ENCODE data around the gene KCTD8. TPM values are rescaled to one million over a fixed set of nuclear protein-coding genes. Genes with fewer than 3 reads are reported as not detected.

Gene KCTD8
- 1 to 10 TPM in 1 of 9 donors, under 1 TPM in 2, not detected in 6; 0.15 to 2.9 (median 0.17) TPM for total RNA-seq
- not detected for polyA plus RNA-seq
- long read RNA-seq, donor 1, result 0 reads
- long read RNA-seq, donor 2, result 0 reads
- long read RNA-seq, donor 3, result 0 reads

DNA sequence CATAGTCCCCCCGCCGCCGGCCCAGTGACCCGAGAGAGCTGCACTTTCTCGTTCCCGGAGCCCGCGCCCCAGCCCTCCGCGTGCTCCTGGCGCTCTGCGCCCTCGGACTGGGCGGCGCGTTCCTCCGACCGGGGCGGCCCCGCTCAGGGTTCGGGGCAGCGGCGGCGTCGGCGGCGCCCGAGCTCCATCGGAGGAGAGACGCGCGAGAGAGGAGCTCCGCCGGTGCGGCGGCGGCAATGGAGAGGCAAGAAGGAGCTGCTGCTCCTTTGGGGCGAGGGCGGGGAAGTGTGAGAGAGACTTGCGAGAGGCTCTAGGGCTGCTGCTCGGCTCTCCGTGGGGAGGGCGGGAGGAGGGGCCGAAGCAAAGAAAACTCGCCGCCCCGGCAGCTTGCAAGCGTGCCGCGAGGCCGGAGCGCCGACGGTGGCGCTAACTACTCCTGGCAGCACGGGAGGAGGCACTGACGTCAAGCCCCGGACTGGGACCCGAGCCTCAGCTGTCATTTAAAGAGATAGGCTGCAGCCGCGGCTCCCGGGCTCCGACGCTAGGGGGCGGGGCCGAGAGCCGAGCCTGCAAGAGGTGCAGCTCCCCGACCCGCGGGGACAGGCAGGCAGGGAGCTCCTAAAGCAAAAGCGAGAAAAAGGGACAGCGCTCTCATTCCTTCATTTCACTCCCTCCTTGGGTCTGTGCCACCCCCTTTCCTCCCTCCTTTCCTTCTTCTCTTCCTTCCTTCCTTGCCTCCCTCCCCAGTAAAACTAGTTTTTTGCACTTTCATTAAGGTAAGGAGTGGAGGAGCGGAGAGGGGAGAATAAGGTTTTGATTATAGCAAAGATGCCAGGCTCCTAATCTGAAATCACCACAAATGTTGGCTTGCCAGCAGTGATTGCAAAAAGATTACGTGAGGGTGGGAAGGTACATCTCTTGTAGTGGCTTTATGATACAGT, at the start of gene KCTD8:
Gene KCTD8, minus strand, starts transcription at position 289 of the 941 bp plus-strand sequence.
- H3K36me3 ChIP-seq, result no peaks in the 10 kb centered on the region
- H3K4me1 ChIP-seq, result peaks cover 0 to 32% (median 6%) of the 10 kb centered on the region in 12 donors
- H3K27ac ChIP-seq, result peak within 1 kb of the TSS in 8 of 12 donors; percentile 14 to 86 (median 49)
- H3K9me3 ChIP-seq, result no peaks in the 10 kb centered on the region
- ATAC-seq, result peak; percentile 74 to 95 (median 95)
- intact Hi-C loops (cut with DNase I), result no loop called here
- no peak for TF ChIP-seq POLR2A (IDR thresholded peaks at IDR 0.05)
- TF ChIP-seq, protein P1, sequence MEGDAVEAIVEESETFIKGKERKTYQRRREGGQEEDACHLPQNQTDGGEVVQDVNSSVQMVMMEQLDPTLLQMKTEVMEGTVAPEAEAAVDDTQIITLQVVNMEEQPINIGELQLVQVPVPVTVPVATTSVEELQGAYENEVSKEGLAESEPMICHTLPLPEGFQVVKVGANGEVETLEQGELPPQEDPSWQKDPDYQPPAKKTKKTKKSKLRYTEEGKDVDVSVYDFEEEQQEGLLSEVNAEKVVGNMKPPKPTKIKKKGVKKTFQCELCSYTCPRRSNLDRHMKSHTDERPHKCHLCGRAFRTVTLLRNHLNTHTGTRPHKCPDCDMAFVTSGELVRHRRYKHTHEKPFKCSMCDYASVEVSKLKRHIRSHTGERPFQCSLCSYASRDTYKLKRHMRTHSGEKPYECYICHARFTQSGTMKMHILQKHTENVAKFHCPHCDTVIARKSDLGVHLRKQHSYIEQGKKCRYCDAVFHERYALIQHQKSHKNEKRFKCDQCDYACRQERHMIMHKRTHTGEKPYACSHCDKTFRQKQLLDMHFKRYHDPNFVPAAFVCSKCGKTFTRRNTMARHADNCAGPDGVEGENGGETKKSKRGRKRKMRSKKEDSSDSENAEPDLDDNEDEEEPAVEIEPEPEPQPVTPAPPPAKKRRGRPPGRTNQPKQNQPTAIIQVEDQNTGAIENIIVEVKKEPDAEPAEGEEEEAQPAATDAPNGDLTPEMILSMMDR (IDR thresholded peaks at IDR 0.05), result peak; percentile 39 to 79 (median 62)
- WGBS, 4 donors, result 0 to 2% (median 1%) methylated on average over 33 to 74 of the region's 74 CpGs
- H3K27me3 ChIP-seq, result peaks cover 13 to 78% (median 40%) of the 10 kb centered on the region in 9 donors
- peak within 1 kb of the TSS; percentile 22 to 61 (median 50) for H3K4me3 ChIP-seq
- DNase-seq, result peak; percentile 71 to 90 (median 85)

DNA sequence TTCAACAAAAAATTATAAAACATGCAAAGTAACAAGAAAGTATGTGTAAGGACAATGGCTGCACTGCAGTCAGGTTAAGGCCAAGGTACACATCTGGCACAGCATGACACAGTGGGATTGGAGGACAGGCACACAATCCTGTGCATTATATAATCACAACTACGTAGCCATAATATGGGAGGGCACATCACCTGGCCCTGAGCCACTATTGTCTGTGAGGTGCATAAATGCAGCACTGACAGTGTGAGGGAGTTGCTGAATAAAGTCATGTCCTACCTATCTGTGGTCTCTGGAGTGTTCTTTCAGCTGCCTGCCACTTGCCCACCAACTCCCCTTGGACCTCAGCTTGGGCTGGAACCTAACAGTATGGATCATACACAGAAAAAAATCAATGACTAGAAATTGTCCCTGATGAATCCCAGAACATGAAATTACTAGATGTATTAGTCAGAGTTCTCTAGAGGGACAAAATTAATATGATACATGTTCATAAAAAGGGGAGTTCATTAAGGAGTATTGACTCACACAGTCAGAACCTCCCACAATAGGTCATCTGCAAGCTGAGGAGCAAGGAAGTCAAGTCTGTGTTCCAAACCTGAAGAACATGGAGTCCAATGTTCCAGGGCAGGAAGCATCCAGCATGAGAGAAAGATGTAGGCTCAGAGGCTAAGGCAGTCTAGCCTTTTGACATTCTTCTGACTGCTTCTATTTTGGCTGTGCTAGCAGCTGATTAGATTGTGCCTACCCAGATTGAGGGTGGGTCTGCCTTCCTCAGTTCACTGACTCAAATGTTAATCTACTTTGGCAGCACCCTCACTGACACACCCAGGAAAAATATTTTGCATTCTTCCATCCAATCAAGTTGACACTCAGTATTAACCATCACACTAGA, 46.4 kb upstream of the KCTD8 start:
- H3K9me3 ChIP-seq, result no peaks in the 10 kb centered on the region
- ATAC-seq (peak in 1 of 4 donors; percentile 13), DNase-seq (no peak)
- no peaks in the 10 kb centered on the region for H3K36me3 ChIP-seq
- intact Hi-C loops (cut with DNase I), result no loop called here
- TF ChIP-seq, protein P1 (IDR thresholded peaks at IDR 0.05), result no peak
- no peak for TF ChIP-seq POLR2A (IDR thresholded peaks at IDR 0.05)
- no peak overlapping the region for H3K4me3 ChIP-seq
- H3K27me3 ChIP-seq, result no peaks in the 10 kb centered on the region
- 0% methylated on average over 1 of the region's 1 CpG for WGBS, 4 donors
- H3K27ac ChIP-seq, result no peak overlapping the region
- H3K4me1 ChIP-seq, result no peaks in the 10 kb centered on the region

DNA sequence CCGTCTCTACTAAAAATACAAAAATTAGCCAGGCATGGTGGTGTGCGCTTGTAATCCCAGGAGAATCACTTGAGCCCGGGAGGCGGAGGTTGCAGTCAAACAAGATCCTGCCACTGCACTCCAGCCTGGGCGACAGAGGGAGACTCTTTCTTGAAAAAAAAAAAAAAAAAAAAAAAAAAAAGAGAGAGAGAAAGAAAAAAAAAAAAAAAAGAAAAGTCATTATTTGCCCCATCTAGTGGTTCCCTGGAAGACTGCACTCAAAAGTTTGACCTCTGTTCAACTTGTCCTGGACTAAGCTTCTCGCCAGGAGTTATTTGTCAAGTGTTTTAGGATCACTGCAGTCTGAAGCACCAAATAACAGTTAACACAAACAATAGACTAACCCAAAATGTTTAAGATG, 45.3 kb upstream of the KCTD8 start:
- 11 to 39% (median 33%) methylated on average over 5 to 6 of the region's 6 CpGs for WGBS, 4 donors
- Histone ChIP-seq H3K4me3 (no peak overlapping the region), H3K4me1 (no peaks in the 10 kb centered on the region), H3K36me3 (no peaks in the 10 kb centered on the region), H3K9me3 (no peaks in the 10 kb centered on the region), H3K27ac (no peak overlapping the region), H3K27me3 (no peaks in the 10 kb centered on the region)
- intact Hi-C loops (cut with DNase I), result no loop called here
- no peak for TF ChIP-seq POLR2A (IDR thresholded peaks at IDR 0.05)
- TF ChIP-seq, protein P1 (IDR thresholded peaks at IDR 0.05), result peak in 5 of 12 donors; percentile 11 to 40 (median 23)
- no peak for DNase-seq
- ATAC-seq, result no peak
